Measurements from ENCODE around the gene EXOSC5.
"Not testable (repeated sequence)": the region's sequence is repeated elsewhere in the genome, so short reads cannot be mapped to it uniquely, and the experiment has no call there.

EXOSC5 gene

DNA sequence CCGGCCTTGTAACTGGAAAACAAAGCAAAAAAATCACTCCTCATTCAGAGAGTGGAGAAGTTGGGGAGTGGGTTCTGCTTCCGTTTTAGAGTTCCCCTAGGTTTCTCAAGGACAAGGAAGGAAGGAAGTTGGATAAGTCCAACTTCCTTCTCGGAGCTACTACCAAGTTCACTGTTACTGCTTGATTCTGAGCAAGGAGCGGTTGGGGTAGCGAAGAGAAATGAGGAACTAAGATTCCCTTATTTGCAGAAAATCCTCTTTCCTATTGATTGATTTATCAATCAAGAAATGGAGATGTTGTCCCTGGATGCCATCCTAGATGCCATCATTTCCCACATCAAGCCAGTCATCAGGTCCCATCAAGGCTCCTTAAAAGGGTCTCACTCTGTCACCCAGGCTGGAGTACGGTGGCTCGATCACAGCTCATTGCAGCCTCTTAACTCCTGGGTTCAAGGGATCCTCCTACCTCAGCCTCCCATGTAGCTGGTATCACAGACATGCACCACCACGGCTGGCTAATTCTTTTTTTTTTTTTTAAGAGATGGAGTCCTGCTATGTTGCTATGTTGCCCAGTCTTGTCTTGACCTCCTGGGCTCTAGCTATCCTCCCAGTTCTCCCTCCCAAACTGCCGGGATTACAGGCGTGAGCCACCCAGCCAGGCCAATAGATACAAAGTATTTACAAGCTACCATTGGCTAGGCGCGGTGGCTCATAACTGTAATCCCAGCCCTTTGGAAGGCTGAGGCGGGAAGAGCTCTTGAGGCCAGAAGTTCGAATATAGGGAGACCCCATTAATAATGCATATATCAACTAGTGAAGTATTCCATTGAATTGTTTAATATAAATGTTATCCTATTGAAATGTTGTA is 32.4 kb downstream of the EXOSC5 start:
- peak; percentile 75 to 78 for DNase-seq

DNA sequence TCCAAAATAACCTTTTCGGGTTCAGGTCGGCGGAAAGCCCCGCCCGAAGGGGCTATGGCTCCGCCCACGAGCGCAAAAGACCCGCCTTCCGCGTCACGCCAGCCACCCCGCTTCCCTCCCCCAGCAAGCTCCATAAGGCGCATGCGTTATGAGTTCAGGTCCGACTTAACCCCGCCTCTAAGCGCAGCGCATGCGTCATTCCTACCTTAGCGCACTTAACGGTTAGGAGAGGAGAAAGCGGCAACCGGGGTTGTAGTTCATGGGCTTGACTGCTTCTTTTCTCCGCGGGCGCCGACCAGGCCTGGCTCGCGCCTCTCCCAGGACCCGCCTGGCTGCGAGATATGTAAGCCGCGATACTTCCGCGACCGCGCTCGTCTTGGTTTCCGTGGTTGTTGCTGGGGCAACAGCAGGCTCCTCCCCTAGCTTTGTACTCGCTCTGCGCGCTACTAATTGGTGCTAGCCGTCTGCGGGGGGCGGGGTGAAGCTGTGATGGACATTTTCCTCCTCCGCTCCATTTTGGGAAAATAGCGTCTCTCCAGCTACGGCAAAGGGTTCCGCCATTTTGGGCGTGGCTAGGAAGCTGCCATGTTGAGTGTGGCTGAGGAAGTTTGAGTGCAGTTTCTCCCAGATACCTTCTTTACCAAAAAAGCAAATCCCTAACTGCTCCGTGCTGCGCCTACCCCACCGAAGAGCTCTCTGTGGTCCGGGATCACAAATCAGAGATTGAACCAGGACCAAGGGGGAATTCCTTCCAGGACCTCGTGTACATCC is 33.2 kb downstream of the EXOSC5 start, which contains the start of gene B9D2:
B9D2 (minus strand) TSS at position 397 of the 771 bp plus-strand sequence. CDS start 630 bp downstream, outside the sequence.
- DNase-seq: peak; percentile 99

GRCh38 chr19:41363371-41363752 is 33.8 kb downstream of the EXOSC5 start:
- no peak for DNase-seq

- DNase-seq: no peak
These were observed 34.9 kb downstream of the EXOSC5 start for GRCh38 chr19:41362143-41362847.

- no peak for DNase-seq
These were observed 37.4 kb downstream of the EXOSC5 start for GRCh38 chr19:41359741-41360140.

DNA sequence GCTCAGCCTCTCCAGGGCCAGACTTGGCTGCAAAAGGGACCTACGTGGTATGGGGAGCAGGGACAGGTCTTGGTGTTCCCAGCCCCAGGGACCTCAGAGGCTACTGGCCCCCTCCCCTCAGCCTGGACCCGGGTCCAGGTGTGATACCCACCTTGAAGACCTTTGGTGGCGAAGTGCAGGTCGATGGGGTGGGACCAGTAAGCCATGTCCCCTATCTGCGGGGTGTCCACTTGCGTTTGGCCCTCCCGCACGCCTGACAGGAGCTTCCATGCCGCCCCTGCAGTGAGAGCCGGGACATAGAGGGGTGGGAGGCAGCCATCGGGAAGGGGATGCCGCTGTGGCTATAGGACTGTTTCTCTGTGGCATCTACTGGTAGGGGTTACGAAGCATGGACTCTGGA is 39.4 kb downstream of the EXOSC5 start:
- DNase-seq: no peak

- DNase-seq: peak; percentile 50 to 53
These were observed 40.0 kb downstream of the EXOSC5 start for GRCh38 chr19:41356984-41357739.

GRCh38 chr19:41355802-41356201 is 41.4 kb downstream of the EXOSC5 start:
- no peak for DNase-seq

- DNase-seq: no peak
These were observed 42.1 kb downstream of the EXOSC5 start for GRCh38 chr19:41355035-41355434.

GRCh38 chr19:41354343-41354953 is 42.7 kb downstream of the EXOSC5 start:
- no peak for DNase-seq

DNA sequence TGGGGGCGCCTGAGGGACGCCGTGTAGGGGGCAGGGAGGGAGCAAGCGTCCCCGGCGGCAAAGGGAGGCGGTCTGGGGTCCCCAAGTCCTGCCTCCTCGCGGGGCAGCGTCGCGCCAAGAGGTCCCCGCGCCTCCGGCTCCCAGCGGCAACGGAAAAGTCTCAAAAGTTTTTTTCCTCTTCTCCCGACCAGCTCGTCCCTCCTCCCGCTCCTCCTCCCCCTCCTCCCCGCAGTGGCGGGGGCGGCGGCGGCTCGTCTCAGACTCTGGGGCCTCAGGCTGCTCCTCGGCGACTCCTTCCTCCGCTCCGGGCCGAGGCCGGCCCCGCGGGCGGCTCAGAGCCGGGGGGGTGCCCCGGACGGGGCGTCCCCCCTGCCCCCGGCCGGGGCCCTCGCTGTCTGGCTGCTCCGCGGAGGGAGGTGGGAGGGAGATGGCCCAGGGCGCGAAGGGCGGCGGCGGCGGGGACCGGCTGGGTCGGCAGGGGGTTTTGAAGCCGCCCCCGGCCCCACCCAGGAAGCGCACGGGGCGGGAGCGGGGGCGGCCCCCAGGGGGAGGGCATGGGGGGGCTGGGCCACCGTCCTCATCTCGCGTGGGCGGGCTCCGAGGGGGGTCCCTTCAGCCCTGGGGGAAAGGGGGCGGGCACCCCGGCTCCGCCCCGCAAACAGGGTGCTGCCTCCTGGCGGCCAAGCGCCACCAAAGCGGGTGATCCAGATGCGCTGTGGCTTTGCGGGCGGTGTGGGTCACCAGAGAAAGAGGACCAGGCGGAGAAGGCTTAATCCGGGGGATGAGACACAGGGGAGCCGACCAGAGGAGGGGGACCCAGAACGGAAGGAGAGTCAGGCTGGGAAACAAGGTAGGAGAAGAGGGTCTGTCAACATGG is 43.5 kb downstream of the EXOSC5 start, which contains the start of gene TGFB1:
TGFB1 (minus strand) TSS at position 457 of the 877 bp plus-strand sequence. CDS start 878 bp downstream, outside the sequence.
- peak; percentile 89 to 90 for DNase-seq

- DNase-seq: peak; percentile 67 to 69
These were observed 44.3 kb downstream of the EXOSC5 start for GRCh38 chr19:41352609-41353465.

- no peak for DNase-seq
These were observed 44.9 kb downstream of the EXOSC5 start for GRCh38 chr19:41352279-41352608.

- DNase-seq: peak; percentile 80 to 81
These were observed 45.6 kb downstream of the EXOSC5 start for GRCh38 chr19:41351339-41352245.

DNA sequence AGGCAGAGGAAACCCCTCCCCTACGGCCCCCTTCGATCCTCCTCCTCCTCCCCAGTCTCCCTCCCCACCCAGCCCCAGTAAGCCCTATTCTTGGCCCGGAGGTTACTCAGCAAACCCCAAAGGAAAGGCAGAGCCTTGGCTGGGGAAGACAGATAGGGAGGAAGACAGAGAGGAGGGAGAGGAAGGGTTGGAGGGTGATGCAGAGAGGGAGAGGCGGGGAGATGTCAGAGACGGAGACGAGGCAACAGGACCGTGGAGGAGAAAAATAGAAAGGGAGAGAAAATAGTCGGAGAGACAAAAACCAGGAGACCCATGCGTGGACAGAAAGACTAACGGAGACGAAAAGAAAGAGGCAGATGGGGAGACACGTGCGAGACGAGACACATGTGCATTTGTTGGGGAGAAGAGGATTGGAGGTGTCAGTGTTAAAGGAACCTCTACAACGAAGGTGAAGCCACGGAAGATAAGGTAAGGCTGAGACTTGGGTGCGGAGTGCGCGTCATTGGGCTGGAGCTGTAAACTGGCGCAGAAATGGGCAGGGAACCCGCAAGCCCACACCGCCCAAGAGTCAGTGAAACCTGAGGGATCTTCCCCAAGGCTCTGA is 46.3 kb downstream of the EXOSC5 start:
- no peak for DNase-seq

- not testable (repeated sequence) for DNase-seq
These were observed 50.2 kb downstream of the EXOSC5 start for GRCh38 chr19:41346916-41347315.

- no peak for DNase-seq
These were observed 53.0 kb downstream of the EXOSC5 start for GRCh38 chr19:41344162-41344561.

Data from inflammatory macrophage (primary cell).